GM18868 (cell line): ENCODE measurements around the gene CRIP2.

ENCODE experiments used
- ATAC-seq: cut with Tn5 transposase; IDR thresholded peaks from one replicate; pipeline ENCODE4 v1.9.1; 2021; ENCODE audit warnings: mild to moderate bottlenecking, moderate library complexity; ENCODE audit not compliant: unreplicated experiment

Gene CRIP2

DNA sequence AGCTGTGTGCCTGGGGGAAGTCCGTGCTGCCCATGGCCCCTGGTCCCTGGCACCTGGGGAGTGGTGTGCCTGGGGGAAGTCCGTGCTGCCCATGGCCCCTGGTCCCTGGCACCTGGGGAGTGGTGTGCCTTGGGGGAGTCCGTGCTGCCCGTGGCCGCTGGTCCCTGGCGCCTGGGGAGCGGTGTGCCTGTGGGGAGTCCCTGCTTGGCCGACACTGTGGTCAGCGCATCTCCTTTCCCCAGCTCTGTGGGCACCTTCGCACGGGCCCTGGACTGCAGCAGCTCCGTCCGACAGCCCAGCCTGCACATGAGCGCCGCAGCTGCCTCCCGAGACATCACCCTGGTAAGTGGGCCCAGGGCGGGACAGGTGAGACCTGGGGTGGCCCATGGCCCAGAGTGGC, 14.5 kb upstream of the CRIP2 start:
- ATAC-seq = no peak

DNA sequence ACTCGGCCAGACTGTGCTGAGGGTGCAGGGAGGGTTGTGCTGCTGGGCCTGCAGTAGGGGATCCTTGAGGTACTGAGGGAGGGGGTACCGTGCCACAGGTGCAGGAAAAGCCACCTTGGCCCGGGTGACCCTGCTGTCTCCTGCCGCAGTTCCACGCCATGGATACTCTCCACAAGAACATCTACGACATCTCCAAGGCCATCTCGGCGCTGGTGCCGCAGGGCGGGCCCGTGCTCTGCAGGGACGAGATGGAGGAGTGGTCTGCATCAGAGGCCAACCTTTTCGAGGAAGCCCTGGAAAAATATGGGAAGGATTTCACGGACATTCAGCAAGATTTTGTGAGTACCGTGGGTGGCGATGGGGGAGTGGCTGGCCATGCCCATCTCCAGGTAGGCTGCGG, 14.0 kb upstream of the CRIP2 start:
- no peak for ATAC-seq

DNA sequence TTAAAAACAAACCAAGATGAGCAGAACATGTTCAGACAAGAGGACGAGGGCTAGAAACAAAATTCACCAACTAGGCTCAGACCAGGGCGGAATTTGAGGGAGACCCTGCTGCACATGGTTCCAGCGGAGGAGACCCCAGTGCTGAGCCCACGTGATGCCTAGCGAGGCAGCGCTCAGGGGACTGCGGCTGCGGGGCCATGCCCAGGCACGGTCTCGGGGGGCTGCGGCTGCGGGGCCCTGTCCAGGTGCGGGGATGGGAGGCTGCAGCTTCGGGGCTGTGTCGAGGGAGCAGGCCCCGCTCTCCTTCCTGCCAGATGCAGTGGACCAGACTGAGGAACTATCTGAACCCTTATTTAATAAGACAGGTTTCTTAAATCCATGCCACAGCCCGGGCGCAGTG, 12.7 kb upstream of the CRIP2 start:
- ATAC-seq = no peak

DNA sequence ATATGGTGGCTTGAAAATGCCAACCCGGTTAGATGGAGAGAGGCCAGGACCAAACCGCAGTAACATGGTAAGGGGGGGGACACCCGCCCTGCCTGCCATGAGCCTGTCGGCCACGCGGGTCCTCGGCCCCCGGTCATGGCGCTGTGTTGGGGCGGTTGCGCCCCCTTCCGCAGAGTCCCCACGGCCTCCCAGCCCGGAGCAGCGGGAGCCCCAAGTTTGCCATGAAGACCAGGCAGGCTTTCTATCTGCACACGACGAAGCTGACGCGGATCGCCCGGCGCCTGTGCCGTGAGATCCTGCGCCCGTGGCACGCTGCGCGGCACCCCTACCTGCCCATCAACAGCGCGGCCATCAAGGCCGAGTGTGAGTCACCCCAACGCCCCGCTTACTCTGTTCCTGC, 10.1 kb upstream of the CRIP2 start:
- no peak for ATAC-seq

DNA sequence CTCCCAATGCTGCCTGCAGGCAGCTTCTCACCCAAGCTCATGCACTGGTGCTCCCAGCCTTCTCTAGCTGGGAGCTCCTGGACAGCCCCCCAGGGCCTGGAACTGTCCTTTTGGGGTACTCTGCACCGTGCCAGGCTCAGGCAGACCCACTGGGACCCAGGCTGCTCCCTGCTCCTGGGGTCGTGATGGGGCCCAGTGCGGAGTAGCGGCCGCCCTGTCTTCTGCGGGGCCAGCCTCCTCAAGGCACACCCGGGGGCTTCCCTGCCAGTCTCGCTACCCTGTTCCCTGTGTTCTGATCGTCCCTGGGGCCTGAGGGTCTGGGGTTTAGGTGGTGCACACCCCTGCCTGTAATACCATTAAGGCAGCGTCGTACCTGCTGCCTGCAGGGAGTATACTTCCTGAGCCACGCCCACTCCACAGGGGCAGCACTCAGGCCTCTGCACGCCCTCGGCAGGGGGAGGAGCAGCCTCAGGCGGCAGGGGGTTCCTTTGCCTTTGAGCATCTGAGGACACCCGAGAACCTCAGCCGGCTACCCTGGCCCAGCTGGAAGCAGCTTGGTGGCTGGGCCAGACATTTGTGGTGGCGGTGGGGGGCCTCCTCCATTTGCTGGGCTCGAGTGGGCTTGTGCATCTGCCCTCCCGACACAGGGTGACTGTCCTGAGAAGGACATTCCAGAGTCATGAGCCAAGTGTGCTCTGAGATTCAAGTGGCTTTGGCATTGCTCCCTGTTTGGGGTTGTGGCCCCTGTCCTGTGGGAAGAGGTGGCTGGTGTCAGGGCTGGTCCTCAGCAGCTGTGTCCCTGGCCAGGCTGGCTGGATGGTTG, 9.2 kb upstream of the CRIP2 start:
- ATAC-seq = no peak

DNA sequence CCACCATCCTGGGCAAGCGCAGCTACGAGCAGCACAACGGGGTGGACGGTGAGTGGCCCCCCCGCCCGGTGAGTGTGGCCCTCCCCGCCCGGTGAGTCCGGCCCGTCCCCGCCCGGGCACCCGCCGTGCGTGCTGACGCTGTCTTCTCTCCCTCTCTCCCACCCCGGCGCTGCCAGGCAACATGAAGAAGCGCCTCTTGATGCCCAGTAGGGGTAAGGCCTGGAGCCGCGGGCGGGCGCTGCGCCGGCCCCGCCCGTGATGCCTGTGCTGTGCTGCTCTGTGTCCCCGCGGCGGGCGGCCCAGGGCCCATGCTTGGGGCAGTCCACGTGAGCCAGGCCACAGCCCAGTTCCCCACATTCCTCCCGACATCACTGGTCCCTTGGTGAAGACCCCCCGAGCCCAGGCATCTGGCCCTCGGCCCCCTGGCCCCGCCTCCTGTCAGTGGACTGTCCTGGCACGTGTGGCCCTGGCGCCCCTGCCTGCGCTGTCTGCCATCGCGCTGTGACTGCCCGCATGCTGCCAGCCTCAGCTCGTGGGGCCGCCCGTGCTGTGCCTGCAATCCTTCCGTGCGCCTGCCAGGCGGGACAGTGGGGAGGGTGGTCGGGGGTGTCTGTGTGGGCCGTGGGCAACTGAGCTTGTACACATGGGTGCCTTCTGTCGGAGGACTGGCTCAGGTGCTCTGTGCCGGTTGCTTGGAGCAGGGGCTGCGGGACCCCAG, 7.9 kb upstream of the CRIP2 start:
- ATAC-seq = no peak

DNA sequence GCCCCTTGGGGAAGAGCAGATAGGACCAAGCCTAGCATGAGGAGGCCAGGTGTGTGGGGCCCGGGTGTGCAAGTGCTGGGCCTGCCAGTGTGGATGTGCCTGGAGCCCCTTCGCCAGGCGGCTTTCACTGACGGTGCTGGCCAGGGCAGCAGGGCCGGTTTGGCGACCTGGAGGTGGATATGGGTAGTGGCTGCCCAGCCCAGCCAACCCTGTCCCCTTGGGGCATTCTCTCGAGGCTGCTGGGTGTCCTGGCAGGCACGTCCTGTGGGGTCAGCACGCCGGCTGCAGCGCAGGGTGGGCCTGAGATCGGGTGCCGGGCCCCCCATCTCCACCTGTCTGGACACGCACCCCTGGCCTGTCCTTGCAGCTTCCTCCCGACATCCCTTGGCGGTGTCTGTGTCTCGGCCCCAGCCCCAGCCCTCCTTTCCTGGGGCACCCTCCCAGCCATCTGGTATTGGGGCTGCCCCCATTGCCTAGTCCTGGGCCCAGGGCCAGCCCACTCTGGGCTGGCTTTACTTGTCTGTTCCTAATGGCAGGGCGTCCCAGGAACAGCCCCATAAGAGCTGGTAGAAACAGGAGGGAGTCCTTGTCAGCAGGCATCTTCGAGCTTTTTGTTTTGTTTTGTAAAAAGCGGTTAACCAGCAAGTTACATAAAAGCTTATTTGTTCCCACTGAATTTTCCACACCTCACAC, 7.2 kb upstream of the CRIP2 start:
- no peak for ATAC-seq

DNA sequence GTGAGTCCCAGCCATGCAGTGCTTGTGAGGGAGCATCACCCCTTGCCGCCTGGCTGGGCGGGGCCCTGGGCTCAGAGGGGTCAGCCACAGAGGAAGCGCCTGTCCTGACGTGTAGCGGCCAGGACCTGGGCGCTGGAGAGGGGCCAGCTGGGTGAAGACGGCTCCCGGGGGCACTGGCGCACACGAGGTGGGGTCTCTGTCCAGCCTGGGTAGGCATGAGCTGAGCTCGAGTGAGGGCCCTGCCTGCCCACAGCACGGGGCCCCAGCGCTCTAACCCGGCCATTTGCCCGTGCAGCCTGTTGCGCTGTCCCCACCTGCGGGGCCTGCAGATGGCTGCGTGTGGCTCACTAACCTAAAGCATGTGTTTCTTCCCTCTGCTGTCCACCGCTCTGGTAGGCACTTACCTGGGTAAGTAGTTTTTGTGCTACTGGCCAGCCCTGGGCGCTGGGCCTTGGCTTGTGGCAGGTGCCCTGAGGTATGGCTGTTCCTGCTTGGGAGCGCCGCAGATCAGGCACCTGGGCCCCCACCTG, 6.6 kb upstream of the CRIP2 start:
- ATAC-seq = no peak

DNA sequence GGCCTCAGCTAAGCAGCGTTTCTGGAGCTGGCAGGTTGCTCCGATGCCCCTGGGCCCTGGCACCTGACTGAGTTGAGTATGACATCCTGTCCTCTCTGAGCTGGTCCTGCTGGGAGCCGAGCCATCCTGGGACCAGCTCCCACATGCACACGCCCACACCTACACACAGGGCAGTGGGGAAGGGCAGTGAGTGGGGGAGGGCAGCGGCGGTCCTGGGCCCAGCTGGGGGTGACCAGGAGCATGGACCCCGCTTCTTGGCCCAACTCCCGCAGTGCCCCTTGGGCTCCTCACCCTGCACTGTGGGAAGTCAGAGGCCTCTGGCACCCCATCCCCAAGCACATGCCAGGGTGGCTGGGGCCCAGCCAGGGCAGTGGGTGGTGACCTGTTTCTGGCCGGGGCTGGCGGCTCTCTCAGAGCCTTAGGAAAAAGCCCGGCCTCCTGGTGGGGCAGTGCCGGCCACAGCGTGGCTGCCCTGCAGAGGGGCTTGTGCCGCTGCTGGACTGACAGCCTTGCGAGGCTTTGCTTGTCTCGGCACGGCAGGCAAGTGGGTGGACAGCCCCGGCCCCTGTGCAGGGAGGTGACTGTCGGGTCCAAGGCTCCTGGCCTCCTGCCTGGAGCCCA, 5.9 kb upstream of the CRIP2 start:
- ATAC-seq = no peak

DNA sequence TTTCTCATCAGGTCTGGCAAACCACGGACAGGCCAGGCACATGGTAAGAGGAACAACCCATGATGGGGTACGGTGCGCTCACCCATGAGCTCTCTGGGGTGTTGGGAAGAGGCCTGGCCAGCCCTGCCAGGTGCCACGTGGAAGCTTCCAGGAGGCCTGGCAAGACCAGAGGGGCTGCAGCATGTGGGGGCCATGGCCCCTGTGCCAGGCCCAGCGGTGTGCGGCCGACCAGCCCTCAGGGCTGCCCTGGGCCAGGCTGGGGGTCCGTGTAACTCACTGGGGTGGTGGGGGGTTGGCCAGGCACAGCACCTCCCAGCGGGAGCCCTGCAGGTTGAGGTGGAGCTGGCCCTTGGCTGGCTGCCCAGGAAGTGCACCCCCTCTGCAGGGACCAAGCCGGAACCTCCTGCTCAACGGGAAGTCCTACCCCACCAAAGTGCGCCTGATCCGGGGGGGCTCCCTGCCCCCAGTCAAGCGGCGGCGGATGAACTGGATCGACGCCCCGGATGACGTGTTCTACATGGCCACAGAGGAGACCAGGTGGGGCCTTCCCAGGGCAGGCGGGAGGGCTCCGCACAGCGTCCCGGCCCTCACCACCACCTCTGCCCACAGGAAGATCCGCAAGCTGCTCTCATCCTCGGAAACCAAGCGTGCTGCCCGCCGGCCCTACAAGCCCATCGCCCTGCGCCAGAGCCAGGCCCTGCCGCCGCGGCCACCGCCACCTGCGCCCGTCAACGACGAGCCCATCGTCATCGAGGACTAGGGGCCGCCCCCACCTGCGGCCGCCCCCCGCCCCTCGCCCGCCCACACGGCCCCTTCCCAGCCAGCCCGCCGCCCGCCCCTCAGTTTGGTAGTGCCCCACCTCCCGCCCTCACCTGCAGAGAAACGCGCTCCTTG, 4.9 kb upstream of the CRIP2 start:
- ATAC-seq = no peak

DNA sequence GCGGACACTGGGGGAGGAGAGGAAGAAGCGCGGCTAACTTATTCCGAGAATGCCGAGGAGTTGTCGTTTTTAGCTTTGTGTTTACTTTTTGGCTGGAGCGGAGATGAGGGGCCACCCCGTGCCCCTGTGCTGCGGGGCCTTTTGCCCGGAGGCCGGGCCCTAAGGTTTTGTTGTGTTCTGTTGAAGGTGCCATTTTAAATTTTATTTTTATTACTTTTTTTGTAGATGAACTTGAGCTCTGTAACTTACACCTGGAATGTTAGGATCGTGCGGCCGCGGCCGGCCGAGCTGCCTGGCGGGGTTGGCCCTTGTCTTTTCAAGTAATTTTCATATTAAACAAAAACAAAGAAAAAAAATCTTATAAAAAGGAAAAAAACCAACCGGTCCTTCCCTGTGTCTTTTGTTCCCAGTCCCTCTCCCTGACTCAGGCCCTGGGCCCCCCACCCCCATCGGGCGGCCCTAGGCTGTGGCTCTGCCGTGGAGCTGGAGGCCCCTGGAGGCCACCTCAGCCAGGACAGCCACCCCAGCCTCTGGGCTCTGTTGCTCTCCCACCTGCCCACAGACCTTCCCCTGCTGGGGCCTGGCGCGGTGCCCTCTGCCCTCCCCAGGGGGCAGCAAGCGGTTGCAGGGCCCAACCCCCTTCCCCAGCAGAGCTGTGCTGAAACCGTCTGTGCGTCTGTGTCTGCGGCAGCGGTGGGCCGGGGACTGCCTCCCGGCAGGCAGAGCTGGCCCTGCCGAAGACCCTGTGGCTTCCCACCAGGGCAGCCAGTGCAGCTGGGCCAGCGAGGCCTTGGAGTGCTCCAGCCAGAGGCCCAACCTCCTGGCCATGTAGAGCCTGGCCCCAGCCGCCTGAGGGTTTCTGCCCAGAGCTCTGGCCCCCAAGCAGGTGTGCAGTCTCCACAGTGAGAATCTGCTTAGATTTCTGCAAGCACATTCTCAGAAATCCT, 4.0 kb upstream of the CRIP2 start:
- no peak for ATAC-seq

DNA sequence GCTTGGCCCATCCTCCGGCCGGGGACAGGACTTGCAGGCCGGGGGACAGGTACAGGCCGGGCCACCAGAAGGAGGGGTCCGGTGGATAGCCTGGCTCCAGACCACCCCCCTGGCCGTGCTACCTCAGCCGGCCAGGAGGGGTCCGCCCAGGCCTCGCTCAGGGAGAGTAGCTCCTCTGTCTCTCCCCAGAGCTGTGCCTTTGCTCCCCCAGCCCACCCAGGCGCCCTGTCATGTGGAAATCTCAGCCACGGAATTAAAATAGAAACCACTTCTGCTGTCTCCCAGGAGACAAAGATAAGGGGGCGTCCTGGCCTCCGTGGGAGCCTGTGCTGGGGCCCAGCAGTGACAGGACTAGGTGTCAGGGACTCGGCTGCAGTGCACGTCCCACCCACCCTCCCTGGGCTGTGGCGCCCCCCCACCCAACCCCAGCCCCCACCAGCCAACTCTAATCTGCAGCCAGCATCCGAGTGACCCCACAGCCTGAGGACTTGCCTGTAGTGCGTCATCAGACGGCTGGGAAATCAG, 3.3 kb upstream of the CRIP2 start:
- no peak for ATAC-seq

DNA sequence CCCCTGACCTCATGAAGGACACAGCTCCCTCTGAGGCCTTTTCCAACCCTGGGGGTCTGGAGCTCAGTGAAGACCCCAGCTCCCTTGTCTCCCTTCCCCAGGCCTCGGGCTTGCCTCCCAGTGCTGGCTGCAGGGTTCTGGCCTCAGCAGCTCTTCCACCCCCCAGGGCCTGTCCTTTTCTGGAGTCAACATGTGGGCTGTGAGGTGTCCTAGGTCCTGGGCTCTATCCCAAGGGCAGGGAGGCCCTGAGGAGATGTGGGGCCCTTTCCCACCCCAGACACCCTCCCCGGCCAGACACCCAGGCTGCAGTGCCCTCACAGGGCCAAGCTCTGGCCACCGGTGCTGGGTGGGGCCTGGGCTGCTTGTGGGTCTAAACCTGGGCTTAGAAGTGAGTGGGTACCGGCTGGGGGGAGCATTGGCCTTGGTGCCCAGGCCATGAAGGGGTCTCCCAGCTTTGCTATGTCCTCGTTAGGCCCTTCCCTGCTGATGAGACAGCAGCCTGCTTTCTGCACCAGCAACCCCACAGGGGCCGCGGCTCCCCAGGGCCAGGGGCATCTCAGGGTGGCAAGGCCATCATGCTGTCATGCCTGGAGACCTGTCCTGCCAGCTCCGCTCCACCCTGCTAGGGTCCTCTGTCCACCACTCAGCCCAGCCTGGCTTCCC, 2.7 kb upstream of the CRIP2 start:
- no peak for ATAC-seq

DNA sequence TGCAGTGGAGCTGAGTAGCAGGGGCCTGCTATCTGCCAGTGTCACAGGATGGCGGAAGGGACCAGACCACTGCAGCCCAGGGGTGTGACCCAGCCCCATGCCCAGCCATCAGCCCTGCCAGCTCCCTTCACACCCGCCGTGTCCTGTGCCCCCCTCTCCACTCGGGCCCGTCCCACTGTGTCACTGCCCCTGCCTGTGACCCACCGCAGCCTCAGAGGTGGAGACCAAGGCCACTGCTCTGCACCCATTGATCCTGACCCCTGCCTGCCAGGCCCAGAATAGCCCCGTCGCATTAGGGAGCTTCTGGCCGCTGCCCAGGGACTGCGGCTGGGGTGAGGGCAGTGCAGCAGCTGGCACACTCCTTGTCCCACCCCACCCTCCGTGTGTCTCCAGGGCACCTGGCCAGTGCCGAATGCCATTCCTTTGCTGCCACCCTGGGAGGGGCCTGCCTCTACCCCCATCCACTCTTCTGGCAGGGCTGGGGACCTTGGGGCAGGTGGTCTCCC, 2.1 kb upstream of the CRIP2 start:
- no peak for ATAC-seq

DNA sequence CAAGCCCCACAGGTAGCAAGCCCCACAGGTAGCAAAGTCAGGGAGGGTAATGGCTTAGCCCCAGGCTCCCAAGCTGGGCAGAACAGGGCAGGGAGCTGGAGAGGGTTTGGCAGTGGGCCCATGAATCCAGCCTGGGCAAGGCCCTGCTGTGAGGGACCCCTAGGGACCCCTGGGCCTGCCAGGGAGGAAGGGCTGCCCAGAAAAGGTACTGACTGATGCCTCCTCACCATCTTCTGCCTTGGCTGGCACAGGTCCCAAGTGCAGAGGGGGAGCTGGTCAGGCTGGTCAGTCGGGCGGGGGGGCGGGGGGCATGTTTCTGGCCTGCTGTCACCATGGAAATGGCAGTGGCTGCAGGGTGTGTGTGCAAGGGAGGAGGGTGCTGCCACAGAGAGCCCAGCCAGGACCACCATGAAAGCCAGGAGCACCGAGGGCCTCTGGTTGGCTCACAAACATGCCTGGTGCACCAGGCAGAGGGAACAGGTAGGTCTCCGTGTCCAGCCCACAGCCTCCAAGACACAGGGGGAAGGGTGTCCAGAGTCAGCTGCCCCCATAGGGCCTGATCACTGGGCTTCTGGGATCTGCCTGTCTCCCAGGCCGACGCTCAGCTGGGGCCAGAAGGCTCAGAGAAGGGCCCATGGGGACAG, 1.5 kb upstream of the CRIP2 start:
- ATAC-seq = no peak

DNA sequence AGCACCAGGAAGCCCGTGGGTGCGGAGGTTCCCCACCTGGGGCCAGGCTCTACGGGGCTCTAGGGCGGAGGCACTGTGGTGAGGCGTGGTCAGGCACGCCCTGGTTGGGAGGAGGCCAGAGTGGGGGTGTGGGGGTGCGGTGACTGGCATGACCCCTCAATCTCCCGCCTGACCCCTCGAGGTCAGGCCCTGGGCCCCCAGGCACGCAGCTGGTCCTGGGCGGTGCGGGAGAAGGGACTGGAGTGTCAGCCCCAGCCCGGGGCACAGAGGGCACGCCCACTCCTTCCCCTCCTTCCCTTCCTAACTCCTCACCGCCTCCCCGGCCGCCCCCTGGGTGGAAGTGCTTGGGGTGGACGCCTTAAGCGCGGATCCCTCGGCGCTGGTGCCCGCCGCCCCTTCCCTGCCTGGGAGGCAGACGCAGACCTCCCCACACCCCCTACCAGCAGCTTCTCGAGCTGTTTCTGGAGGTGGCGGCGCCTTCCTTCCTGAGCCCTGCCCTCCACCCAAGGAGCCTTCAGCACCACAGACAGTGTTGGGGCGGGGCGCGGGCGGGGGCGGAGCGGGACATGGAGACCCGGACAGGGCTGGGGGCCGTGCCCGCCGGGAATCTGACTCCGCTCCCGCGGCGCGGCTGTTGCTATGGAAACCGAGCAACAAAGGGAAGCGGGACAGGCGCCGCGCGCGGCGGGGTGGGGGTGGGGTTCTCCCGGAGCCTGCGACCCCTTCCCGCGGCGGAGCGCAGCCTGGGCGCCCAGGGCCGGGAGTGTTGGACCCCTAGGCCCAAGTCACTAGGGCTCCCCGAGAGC, 741 bp upstream of the CRIP2 start:
- no peak for ATAC-seq
